ENCODE data around the gene TCF4.

Gene TCF4

DNA sequence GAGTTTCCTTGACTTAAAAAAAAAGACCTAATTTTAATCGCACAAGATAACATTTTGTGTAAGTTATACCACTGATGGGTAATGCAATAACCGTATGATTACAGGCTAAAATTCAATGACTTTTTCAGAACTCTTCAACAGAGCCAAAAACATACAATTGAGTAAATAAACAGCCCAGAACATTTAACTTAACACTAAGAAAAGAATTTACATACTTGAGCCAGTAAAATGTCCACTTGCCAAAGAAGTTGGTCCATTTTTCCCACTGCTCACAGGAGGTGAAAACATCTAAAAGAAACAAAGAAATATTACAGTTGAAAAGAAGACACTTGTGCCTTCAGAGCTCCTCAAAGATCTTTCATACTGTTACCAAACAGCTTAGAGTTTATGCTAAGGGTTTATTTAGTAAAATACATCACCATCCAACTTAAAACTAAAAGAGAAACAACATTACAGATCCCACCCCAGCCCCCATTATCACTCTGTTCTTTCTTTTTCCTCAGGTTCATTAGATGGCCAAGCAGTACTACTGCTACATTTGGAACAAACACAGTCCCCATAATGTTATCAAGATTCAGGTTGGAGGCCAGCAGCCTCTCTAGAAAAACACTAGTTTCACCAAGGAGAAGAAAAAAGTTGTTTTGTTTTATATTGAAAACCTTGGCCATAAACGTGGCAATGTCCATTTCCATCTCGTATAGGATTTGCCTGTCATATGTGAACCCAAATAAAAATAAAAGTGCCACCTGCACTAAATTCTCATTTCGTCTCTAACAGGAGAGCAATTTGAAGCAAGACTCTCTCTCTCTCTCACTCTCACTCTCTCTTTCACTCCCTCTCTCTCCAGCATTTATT is 2.7 kb downstream of the TCF4 start:
- DNase-seq, result no peak

DNA sequence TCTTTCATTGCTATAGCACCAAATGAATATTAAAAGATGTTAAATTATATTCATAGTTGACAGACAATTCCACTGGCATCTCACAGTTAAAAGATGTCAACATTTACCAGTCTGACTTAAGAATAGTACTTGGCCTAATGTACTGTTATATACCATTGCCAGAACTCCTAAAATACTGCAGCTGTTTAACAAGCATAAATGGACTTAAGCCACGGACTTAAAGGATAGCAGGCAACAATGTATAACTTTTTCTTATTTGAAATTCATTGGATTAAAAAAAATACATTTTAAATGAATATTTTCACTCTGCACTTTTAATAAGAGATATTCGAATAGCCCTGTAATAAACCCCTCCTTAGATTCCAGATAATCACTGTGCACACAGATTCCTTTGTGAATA is 3.8 kb downstream of the TCF4 start:
- DNase-seq, result no peak

DNA sequence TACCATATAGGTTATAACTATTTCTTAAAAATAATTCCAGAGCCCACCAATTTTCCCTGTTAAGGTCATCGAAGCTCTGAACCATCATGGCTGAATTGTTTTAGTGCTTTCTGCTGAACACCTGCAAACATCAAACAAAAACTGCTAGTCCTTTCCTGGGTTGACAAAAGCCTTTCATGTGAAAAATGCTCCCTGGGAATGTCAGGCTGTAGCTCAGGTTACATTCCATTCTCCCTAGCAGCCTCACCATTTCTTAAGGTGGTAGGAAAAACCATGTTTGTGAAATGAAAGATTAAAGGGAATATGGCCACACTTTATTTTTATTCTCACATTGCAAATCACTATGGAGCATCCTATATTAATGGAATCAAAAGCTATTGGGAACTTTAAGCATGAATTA is 5.7 kb downstream of the TCF4 start:
- no peak for DNase-seq

DNA sequence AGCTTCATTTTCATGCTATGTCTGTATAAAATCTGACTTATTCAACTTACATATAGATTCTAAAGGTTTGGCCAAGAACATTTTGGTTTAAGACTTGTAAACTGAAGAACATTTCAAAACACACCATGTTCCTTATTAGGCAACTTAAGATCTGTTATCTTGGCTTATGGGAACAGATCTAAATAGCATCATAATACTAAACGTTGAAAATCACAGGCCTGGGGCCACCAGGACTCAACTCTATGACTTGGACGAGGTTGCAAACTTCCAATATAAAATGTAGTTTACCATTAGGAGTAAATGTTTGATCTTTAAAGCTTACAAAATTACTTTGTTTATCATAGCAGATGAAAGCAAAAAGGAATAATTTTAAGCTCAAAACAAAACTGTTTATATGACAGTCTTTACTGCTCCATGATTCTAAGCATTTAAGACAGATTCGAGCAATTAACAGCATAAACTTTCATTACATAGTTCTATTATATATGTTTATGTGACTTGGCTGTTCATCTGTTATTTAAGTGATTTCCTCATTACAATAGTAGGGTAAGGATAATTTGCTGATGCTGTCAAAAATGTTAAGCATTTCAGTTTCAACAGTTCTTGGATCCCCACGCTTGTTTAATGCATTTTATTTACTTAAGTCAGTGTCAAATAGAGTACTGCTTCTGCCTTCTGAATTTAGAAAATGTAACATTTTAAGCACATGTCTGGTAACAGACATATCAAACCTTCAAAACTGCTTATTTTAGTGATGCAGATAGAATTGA is 8.3 kb downstream of the TCF4 start:
- no peak for DNase-seq

DNA sequence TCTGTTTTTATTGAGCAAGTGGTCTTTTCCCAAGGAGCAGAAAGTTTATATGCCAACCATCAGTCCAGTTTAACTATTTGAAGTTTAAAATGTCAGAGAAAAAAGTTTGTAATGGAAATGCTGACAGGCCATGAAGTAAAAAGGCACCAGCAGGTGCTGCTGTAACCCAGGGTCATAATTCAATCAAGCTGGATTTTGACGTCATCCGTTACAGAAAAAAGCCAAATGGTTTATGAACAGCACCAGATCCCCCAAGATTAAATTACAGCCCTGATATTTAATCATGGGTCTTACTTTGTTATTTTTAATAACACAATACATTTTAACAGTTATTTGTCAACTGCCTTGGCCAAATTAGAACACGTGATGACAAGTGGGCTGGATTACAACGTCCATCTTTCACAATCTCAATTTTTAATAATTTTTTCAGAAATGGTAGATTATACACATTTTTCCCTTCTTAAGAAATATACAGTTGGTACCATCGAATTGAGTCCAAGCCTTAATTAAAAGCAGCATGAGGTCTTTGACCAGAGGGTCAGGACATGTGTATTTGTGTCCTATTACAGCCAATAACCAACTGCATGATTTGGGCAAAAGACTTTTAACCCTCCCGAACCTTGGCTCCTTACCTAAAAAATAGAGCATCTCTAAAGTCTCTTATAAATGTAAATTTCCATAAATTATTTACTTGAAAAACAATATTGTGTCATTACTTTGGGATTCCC is 10.0 kb downstream of the TCF4 start:
- DNase-seq, result no peak

DNA sequence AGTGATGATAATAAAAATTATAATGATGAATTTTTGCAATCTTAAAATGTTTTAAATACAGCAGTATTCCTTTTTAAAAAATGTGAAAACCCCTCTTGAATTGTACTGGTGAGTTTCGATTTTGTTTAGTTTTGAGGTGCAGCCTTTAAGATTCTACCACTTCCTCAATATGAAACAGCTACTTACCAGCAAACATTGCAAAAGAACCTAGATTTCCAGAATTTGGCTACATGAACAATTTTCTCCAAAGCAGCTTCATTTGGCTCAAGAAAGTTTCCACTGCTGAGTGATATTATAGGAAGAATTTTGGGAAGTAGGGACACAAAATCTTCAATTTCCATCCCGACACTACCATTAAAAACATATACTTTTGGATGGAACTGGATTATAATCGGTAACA is 12.0 kb downstream of the TCF4 start:
- no peak for DNase-seq

DNA sequence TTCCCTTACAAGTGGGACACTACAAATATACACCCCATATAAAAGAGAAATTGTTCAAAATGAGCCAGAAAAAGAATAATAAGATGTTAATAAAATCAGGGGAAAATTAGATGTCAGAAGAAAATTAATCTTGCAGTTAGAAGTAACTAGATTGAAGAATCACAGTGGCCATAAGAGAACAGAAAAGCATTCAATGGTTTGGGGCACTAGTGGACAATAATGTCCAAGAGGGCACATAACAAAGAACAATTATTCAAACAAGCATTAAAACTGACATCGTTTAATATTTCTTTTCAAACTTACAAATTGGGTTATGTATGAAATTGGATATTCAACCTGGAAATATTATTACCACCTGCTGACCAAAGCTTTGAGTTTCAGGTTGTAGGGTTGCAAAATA is 12.9 kb downstream of the TCF4 start:
- no peak for DNase-seq

DNA sequence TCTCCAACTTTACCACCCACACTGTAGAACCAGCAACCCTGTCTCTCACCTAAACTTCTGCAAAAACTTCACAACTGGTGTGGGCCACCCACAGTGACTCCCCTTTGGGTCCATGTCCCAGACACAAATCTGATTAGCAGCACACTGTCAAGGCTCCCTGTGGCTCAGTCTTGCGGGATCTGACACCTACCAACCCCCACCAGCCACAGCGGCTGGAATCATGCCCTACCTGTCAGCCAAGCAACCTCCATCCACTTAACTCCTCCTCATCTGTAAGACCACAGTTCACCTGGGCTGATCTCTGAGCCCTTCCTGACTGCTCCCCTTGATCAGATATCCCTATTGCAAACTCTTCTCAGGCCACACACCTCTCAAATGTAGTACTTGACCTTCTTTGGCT is 14.6 kb downstream of the TCF4 start:
- no peak for DNase-seq

DNA sequence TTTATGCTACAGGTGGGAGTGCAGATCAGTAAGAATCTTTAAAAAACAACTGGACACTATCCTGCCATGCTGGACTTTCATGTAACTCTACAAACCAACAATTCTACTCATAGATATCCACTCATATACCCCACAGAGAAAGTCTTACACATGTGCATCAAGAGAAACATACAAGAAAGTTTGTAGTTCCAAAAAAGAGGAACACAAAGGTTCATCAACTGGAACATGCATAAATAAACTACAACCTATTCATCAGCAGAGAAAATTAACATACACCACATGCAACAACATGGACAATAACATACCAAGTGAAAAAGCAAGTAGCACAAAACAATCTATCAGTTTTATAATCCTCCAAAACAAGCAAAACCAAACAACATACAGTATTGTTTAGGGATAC is 17.0 kb downstream of the TCF4 start:
- DNase-seq, result no peak

DNA sequence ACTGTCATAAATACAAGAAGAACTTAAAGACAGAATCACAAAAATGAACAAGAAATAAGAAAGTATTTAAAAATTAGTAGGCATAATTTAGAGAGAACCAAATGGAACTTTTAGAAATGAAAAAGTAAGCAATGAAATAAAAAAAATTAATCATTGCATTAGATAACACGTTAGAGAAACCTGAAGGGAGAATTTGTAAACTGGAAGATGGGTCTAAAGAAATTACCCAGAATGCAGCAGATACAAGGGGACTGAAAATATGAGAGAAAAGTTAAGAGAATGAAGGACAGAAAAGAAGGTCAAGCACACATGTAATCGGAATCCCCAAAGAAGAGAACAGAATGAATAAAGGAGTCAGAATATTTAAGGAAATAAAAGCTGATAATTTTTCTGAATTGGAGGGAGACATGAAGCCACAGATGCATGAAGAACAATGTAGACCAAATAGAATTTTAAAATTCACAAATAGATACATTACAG is 21.5 kb downstream of the TCF4 start:
- DNase-seq, result no peak

DNA sequence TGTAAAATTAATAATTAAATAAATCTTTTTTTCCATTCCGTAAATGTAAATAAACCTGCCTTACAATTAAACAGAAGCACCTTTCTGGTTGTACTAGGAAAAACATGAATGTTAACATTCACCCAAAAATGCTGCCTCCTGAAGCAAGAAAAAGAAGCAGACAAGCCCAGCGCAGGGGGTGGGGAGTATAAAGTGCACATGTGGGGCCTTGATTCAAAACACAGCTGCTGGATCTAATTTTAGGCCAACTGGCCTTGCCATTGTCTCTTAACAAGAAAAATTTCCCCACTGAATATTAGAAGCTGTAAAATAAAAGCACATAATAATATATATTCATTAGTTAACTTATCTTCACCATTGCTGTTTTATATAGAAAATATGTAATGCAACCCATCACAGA is 28.3 kb downstream of the TCF4 start:
- DNase-seq, result no peak

DNA sequence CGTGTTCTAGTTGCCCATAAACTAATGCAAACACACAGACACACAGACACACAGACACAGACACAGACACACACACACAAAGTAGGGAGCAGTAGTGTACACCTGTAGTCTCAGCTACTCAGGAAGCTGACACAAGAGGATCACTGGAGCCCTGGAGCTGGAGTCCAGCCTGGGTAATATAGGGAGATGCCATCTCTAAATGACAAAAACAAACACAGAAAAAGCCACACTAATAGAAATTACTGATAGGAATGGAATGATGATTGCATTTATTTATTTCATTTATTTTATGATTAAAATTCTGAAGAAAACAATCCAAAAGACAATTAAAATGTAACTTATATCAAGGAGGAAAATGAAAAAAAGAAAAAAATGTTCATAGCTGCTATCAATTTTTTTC is 30.8 kb downstream of the TCF4 start:
- no peak for DNase-seq

DNA sequence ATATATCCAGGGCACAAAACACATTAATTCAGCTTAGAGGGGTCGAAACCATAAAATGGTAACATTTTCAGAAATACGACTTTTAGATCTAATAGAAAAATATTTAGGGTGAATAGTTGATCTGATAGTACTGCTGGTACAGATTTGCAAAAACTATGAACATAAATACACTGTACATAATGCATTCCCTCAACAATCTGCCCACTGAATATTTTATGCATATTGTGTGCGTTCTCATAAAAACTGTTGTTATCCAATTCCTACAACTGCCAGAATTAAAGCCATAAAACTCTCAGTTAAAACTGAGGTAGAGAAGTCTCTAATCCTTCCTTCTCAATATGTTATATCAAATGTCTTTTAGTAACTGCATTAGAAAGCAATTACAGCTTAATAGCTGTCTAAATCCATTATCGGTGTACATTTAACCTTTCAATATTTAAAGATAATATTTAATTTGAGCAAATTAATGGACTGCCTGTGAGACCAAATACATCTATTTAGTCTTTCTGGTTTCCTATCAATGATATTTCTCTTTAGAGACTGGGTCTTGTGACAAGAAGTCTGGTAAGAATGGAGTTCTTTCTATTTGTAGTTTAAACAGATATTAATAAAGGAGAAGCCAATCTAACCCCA is 32.5 kb downstream of the TCF4 start:
- no peak for DNase-seq

DNA sequence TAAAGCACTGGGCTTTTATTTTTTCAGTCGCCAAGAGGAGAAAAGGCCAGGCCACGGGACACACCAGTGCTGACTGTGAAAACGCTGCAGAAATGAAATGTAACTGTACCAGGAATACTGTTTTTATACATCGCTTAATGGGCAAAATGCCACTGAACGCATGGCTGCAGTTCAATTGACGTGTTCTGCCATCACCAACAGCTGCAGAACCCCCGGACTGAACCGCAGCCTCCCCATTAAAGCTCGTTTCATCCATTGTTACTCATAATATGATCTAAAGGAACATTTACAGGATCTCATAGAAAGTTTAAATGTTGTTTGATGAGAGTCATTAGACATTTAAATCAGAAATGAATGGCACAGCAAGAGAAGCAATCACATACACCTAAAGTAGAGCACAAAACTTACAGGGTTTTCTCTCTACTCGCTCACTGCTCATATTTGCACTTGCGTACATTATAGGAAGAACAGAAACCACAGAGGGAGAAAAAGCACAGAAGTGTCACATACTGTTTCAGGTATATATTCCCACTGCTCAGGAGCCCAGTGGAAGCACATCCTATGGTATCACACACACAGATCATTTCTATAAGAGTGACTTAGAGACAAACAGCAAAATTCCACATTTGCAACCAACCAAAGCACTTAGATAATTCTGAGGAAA is 35.3 kb downstream of the TCF4 start:
- DNase-seq, result no peak

DNA sequence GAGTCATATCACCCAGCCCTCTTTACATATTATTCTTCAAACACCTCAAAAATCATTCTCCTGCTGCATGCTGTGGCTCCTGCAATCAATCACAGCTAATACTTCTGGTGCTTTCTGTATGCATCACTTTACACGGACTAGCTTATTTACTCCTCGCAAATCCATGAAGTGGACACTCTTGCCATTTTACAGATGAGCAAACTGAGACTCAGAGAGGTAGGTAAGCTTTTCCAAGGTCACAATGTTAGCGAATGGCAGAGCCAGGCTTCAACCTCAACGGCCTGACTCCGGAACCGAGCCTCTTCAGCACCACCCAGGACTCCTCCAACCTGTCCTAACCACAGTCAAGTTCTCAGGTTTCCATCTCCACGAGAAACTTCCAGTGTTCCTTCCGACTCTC is 36.8 kb downstream of the TCF4 start:
- no peak for DNase-seq

DNA sequence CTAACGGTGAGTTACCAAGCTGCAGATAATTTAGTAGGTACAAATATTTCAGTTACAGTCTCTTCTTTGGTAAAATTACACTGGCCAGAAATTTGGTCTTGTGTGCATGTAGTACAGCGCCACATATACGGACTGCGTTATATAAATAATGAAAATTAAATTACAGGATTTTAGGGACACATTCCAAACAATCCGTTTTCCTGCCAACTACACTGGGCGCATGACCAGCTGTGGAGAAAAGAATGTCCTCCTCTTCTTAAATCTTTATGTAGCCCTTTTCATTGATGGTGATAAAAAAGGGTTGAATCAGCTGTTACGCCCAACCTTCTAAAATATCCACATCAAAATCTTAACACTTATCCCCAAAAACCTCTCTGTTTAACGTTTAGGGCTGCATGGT is 37.5 kb downstream of the TCF4 start:
- DNase-seq, result no peak

DNA sequence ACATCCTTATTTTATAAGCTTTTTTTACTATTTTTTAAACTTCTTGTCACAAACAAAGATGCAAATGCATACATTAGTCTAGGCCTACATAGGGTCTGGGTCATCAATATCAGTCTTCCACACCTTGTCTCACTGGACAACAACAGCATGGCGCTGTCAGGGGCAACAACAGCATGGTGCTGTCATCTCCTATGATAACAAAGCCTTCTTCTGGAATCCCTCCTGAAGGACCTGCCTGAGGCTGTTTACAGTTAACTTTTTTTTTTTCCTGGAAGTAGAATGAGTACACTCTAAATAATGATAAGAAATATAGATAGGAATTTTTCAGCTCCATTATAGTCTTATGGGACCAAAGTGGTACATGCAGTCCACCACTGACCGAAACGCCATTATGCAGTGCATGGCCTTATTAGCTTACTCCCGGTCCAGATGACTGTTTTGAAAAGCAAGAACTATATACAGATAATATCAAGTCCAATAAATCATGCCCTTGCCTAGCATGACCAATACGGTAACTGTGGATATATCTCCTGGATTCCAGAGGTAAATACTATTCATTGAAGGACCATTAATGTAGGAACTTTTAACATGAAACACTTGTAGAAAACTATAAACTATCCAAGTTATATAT is 38.4 kb downstream of the TCF4 start:
- DNase-seq, result no peak

DNA sequence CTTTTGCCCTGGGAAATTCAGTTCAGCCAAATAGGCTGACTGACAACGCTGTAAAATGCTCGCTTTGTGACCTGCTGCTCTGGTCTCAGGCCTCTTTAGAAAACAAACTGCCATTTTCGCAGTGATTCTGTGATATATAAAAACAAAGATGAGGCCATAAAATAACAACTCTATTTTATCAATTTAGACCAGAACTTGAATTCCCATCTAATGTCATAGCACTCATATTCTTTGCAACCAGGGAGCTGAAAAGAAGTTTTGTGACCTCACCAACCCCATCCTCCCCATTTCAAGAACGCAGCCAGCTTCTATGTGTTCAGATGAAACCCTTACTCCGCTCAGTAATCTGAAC is 40.3 kb downstream of the TCF4 start:
- DNase-seq, result no peak

DNA sequence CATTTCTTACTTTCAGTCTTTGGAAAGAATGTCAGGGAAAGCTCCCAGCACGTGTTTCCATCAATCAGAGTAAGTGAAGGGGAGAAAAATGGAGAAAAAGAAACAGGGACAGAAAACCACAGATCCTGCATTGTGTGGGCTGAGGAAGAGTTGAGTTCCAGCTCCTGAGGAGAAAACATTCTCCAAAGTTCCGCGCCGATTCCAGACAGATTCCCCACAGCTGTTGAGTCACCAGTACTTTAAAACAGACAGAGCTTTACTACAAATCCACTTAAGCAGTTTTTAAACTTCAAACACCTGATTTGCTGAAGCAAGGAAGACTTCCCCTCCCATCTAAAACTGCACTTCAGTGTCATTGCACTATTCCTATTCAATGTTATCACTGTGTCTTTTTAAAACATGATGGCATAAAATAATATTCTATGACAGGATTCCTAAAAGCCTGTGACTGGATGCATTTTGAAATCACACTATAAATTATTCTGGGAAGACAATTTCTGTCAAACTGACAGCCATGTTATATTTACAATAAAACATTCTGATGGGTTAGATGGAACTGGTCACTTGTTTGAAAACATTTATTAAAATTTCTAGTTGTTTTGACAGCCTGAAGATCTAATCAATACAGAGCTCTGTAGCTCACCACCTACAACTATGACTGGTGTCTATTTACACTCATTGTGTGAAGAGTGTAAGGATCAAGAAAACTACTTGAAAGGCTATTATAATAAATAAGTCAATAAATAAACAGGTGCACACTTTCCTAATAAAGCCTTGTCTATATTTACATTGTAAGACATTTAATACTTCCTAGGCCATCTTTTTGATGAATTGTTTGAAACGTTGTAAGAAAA is 40.9 kb downstream of the TCF4 start:
- no peak for DNase-seq

DNA sequence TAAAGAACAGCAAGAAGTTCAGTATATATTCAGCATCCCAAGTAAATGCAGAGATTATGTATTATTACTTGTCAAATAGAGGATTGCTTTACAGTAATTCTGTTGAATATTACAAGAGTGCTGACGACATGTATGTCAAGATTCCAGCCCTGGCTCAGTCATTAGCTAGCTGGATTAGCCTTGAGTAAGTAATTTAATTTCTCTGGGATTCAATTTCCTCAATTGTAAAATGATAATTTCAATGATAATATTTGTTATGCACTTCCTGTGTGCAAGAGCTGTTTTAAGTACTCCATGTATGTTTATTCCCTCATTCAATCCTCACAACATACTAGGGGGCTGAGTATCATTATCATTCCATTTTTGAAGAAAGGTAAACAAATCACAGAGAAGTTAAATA is 44.0 kb downstream of the TCF4 start:
- no peak for DNase-seq

DNA sequence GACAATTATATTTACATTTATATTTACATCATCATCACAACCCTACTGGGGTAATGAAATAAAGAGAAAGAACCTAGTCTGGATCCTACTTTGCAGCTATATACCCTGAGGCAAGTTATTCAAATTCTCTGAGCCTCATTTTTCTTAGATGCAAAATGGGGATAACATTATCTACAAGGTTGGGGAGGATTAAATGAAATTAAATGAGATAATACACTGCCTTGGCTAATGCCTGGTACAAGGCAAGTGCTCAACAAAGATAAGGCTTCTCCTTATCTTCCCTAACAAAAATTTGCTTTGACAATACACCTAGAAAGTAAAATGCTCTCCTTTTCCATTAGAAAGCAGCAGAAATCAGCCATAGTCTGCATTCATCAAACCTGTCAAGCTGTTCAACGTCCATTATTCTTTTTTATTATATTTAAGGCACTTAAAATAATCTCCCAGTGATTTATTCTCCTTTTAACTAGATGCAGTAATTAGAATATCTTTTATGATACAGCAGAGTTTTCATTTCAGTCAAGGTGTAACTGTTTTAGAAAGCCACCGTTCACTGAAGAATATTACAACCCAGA is 44.8 kb downstream of the TCF4 start:
- no peak for DNase-seq

Data from CD4-positive, alpha-beta T cell treated with Interleukin-6 for 4 hours (primary cell).